B cell (primary cell): ENCODE results near the gene NUP88. TPM values are rescaled to one million over a fixed set of nuclear protein-coding genes. Genes with fewer than 3 reads are reported as not detected.

ENCODE experiments used
- ATAC-seq: fragments of 200-7000 bp; cut with Tn5 transposase; one replicate; pipeline ENCODE4 v1.10.0; 2021; ENCODE audit warnings: low read depth, mild to moderate bottlenecking, moderate number of reproducible peaks, moderate library complexity
- CTCF ChIA-PET: fragments of 350-600 bp; sonication (Branson Sonifier 250); formaldehyde crosslinking; loops from one replicate; lab custom pipeline; 2021; ENCODE audit warnings: antibody characterized with exemption, inconsistent platforms; lab: Charles Lee
- POLR2A ChIA-PET: fragments of 350-600 bp; sonication (Branson Sonifier 250); formaldehyde crosslinking; loops from one replicate; lab custom pipeline; 2021; ENCODE audit warnings: antibody characterized with exemption; lab: Charles Lee
- DNase-seq: peaks from one replicate; pipeline ENCODE4 v3.0.0; 2013
- H2AFZ ChIP-seq: 2 replicates; pipeline ENCODE4 v1.6.1; 2012; ENCODE audit warnings: mild to moderate bottlenecking, low read depth, low read length; ENCODE audit not compliant: insufficient read depth, poor library complexity, severe bottlenecking
- H3K27ac ChIP-seq, 2 donors: 1 replicate in 1 of 2; 2 replicates in 1 of 2; pipeline ENCODE4 v1.5.1; 2012 to 2013; ENCODE audit warnings: low read length in 2 of 2, mild to moderate bottlenecking in 2 of 2, moderate library complexity in 1 of 2
- H3K27me3 ChIP-seq, 4 experiments: fragments of 200-600 bp in 1 of 4; sonication (generic) in 1 of 4; replicated peaks in 1 of 4; 1 replicate in 2 of 4; 2 replicates in 2 of 4; pipeline versions ENCODE4 v1.6.1 to v1.7.0; 2013 to 2016; ENCODE audit warnings: low read length in 3 of 4, mild to moderate bottlenecking in 2 of 4, mixed read lengths in 1 of 4, moderate library complexity in 1 of 4; ENCODE audit not compliant: insufficient read depth in 4 of 4, control insufficient read depth in 3 of 4; ENCODE audit errors: control extremely low read depth in 1 of 4
- H3K36me3 ChIP-seq, 2 experiments: replicated peaks in 1 of 2; 1 replicate in 1 of 2; 2 replicates in 1 of 2; pipeline versions ENCODE4 v1.6.1 to v1.7.1; 2013; ENCODE audit warnings: low read length in 1 of 2; ENCODE audit not compliant: insufficient read depth in 2 of 2, control insufficient read depth in 1 of 2; ENCODE audit errors: control extremely low read depth in 1 of 2, extremely low read depth in 1 of 2
- H3K4me1 ChIP-seq, 2 donors: fragments of 200-600 bp in 1 of 2; sonication (generic) in 1 of 2; 1 replicate in 1 of 2; 2 replicates in 1 of 2; pipeline versions ENCODE4 v1.5.1 to v1.6.1; 2013 to 2017; ENCODE audit warnings: low read length in 2 of 2; ENCODE audit not compliant: control insufficient read depth in 2 of 2, insufficient read depth in 2 of 2
- H3K4me2 ChIP-seq: replicated peaks from 2 replicates; pipeline ENCODE3; 2012; ENCODE audit warnings: mild to moderate bottlenecking, low read depth, low read length; ENCODE audit not compliant: poor library complexity, severe bottlenecking
- H3K4me3 ChIP-seq, 5 experiments: fragments of 200-600 bp in 1 of 5; sonication (generic) in 1 of 5; 1 replicate in 3 of 5; 2 replicates in 2 of 5; pipeline versions ENCODE4 v1.5.1 to v1.7.0; 2011 to 2016; ENCODE audit warnings: low read length in 4 of 5, mild to moderate bottlenecking in 4 of 5, low read depth in 2 of 5, control low read depth in 1 of 5, moderate library complexity in 1 of 5; ENCODE audit not compliant: insufficient read depth in 1 of 5; ENCODE audit errors: control extremely low read depth in 1 of 5, extremely low read depth in 1 of 5
- H3K79me2 ChIP-seq: fragments of 200-600 bp; sonication (generic); one replicate; pipeline ENCODE4 v1.6.0; 2016; ENCODE audit warnings: low read length; ENCODE audit not compliant: control insufficient read depth, insufficient read depth
- H3K9ac ChIP-seq: fragments of 200-600 bp; sonication (generic); 2 replicates; pipeline ENCODE4 v1.6.1; 2017; ENCODE audit warnings: mild to moderate bottlenecking, low read length, moderate library complexity
- H3K9me3 ChIP-seq, 3 donors: one replicate each; pipeline versions ENCODE4 v1.6.1 to v1.7.1; 2013; ENCODE audit warnings: low read length in 2 of 3; ENCODE audit not compliant: control insufficient read depth in 2 of 3, insufficient read depth in 1 of 3; ENCODE audit errors: control extremely low read depth in 1 of 3
- H4K20me1 ChIP-seq: 2 replicates; pipeline ENCODE4 v1.6.0; 2012; ENCODE audit warnings: mild to moderate bottlenecking, low read length; ENCODE audit not compliant: insufficient read depth, control insufficient read depth, poor library complexity, severe bottlenecking
- H3K27ac Mint-ChIP-seq: one replicate; pipeline ENCODE4 v1.8.0; 2021; ENCODE audit warnings: mixed read lengths
- H3K27me3 Mint-ChIP-seq: one replicate; pipeline ENCODE4 v1.8.0; 2021; ENCODE audit warnings: mixed read lengths
- H3K4me1 Mint-ChIP-seq: one replicate; pipeline ENCODE4 v1.8.0; 2021; ENCODE audit warnings: mixed read lengths
- H3K4me3 Mint-ChIP-seq: one replicate; pipeline ENCODE4 v1.8.0; 2021; ENCODE audit warnings: mixed read lengths
- H3K9me3 Mint-ChIP-seq: one replicate; pipeline ENCODE4 v1.8.0; 2022; ENCODE audit warnings: mixed read lengths; ENCODE audit not compliant: insufficient read depth
- CTCF ChIP-seq: fragments of 200-600 bp; IDR thresholded peaks from one replicate; pipeline ENCODE4 v1.8.0; 2022; ENCODE audit warnings: antibody characterized with exemption, mild to moderate bottlenecking
- EZH2 ChIP-seq: IDR thresholded peaks from 2 replicates; pipeline ENCODE4 v1.6.1; 2012; ENCODE audit warnings: borderline replicate concordance, low read depth, mild to moderate bottlenecking, moderate library complexity, low read length; ENCODE audit not compliant: insufficient read depth, poor library complexity, severe bottlenecking
- WGBS: methylation state at CpG from one replicate; pipeline ENCODE4 v1.1.5; 2013; ENCODE audit warnings: missing lambda C conversion rate; ENCODE audit not compliant: insufficient coverage; 5-methylcytosine and 5-hydroxymethylcytosine counted together
- intact Hi-C: fragments of 100-400 bp; cut with micrococcal nuclease; formaldehyde crosslinking; loops from one replicate; pipeline ENCODE4 v1.10.0; 2022
- polyA plus RNA-seq: library from polyadenylated mRNA; depleted of rRNA; stranded (reverse); fragments of >200 nt; gene quantifications from 2 replicates; pipeline ENCODE4 v1.2.3, GENCODE V29; 2012
- total RNA-seq, 2 donors: library from RNA; stranded (reverse); fragments of 120-200 nt in 1 of 2; gene quantifications; 1 replicate in 1 of 2; 2 replicates in 1 of 2; pipeline versions ENCODE4 v1.2.3 to v1.2.4, GENCODE V29; 2013 to 2022

The NUP88 gene
- total and polyA plus RNA-seq, 2 donors (not counting 1 experiment from before 2014, with no cell fraction given), result 214 to 221 TPM

GRCh38 chr17:5354310-5354709 lies 65.2 kb downstream of the NUP88 start:
- Histone ChIP-seq H3K36me3 (peaks cover 6 to 74% of the 10 kb centered on the region in 2 experiments), H3K9ac (no peak overlapping the region), H3K4me2 (no peak overlapping the region), H3K27ac (no peak overlapping the region), H3K4me1 (no peaks in the 10 kb centered on the region), H3K9me3 (no peaks in the 10 kb centered on the region), H3K27me3 (no peaks in the 10 kb centered on the region), H2AFZ (no peak overlapping the region), H4K20me1 (peaks cover 5% of the 10 kb centered on the region), H3K79me2 (peaks cover 35% of the 10 kb centered on the region), H3K4me3 (no peak overlapping the region)
- ChIA-PET POLR2A (no interaction called here), CTCF (interaction anchor here (1.3 kb wide), 1 partner anchor 47 kb away, joined by 3 read pairs; no protein-coding TSS in a partner anchor)
- TF ChIP-seq CTCF, result no peak
- no peak for TF ChIP-seq EZH2
- WGBS, result no CpG with 5 or more reads among the region's 2 CpGs
- DNase-seq (no peak), ATAC-seq (no peak)
- Mint-ChIP-seq H3K27me3 (no peaks in the 10 kb centered on the region), H3K27ac (no peak overlapping the region), H3K4me1 (no peaks in the 10 kb centered on the region), H3K4me3 (no peak overlapping the region), H3K9me3 (no peaks in the 10 kb centered on the region)
- intact Hi-C loops, result no loop called here

GRCh38 chr17:5352681-5353289 lies 66.7 kb downstream of the NUP88 start:
- ChIA-PET POLR2A (no interaction called here), CTCF (no interaction called here)
- TF ChIP-seq EZH2, result no peak
- TF ChIP-seq CTCF, result no peak
- intact Hi-C loops, result no loop called here
- Mint-ChIP-seq H3K4me3 (no peak overlapping the region), H3K4me1 (no peaks in the 10 kb centered on the region), H3K27ac (peak overlapping the region; percentile 12), H3K27me3 (no peaks in the 10 kb centered on the region), H3K9me3 (no peaks in the 10 kb centered on the region)
- no peaks in the 10 kb centered on the region for H3K9me3 ChIP-seq
- peaks cover 5% of the 10 kb centered on the region for H4K20me1 ChIP-seq
- no peak overlapping the region for H2AFZ ChIP-seq
- H3K9ac ChIP-seq, result no peak overlapping the region
- ATAC-seq (no peak), DNase-seq (no peak)
- no peak overlapping the region for H3K4me3 ChIP-seq
- no peak overlapping the region for H3K4me2 ChIP-seq
- H3K36me3 ChIP-seq, result peaks cover 6 to 75% of the 10 kb centered on the region in 2 experiments
- H3K79me2 ChIP-seq, result peaks cover 31% of the 10 kb centered on the region
- WGBS, result 80% methylated on average over 1 of the region's 4 CpGs
- no peak overlapping the region for H3K27ac ChIP-seq
- no peaks in the 10 kb centered on the region for H3K27me3 ChIP-seq
- no peaks in the 10 kb centered on the region for H3K4me1 ChIP-seq
